BJ (cell line): Measurements from ENCODE around the gene PIGN. TPM values are rescaled to one million over a fixed set of nuclear protein-coding genes. Genes with fewer than 3 reads are reported as not detected.

Experiments
- CTCF ChIA-PET: fragments of 350-600 bp; formaldehyde crosslinking; extraction: SDS; loops from one replicate; lab custom pipeline; 2021; ENCODE audit warnings: antibody characterized with exemption, inconsistent platforms; lab: Yijun Ruan, JAX
- POLR2A ChIA-PET: fragments of 300-600 bp; sonication (Branson Sonifier 250); formaldehyde crosslinking; extraction: SDS; loops from one replicate; lab custom pipeline; 2021; ENCODE audit warnings: antibody characterized with exemption; lab: Charles Lee
- DNase-seq: peaks from one replicate; pipeline ENCODE4 v3.0.0-alpha.2; 2011; ENCODE audit warnings: low read depth
- H3K27me3 ChIP-seq: 2 replicates; pipeline ENCODE4 v1.6.0; 2011; ENCODE audit warnings: low read length; ENCODE audit not compliant: control insufficient read depth, insufficient read depth
- H3K36me3 ChIP-seq: 2 replicates; pipeline ENCODE4 v1.5.1; 2011; ENCODE audit warnings: low read length; ENCODE audit not compliant: control insufficient read depth, insufficient read depth
- H3K4me3 ChIP-seq: 2 replicates; pipeline ENCODE4 v1.5.1; 2011; ENCODE audit warnings: low read depth, mild to moderate bottlenecking, control low read depth, low read length
- CTCF ChIP-seq: IDR thresholded peaks from 2 replicates; pipeline ENCODE4 v1.5.1; 2011; ENCODE audit warnings: low read depth, mild to moderate bottlenecking, control low read depth, inconsistent platforms, low read length, moderate library complexity; ENCODE audit not compliant: insufficient read depth
- polyA plus RNA-seq: library from polyadenylated mRNA; depleted of rRNA; stranded (reverse); fragments of >200 nt; gene quantifications from 2 replicates; pipeline ENCODE4 v1.2.3, GENCODE V29; 2011

PIGN gene
- polyA plus RNA-seq, 1 experiment = 12.0 TPM

DNA sequence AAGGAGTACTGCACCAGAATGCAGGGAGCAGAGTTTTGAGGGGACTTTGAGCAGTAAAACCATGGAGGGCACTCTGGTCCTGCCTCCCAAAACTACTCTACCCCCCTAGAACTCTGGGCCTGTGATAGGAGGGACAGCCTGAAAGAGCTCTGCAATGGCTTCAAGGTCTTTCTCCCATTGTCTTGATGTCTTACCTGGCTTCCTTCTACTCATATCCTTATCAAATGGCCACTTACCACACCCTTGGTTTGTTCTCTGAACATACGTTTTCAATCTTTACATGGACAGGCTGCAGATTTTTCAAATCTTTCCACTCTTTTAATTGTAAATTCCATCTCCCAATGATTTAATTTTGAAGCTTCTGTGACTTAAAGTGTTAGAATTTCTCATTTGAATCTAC, 27.9 kb upstream of the PIGN start:
- TF ChIP-seq CTCF = no peak
- ChIA-PET POLR2A (no interaction called here), CTCF (interaction anchor here (0.6 to 1.2 kb wide), 3 partner anchors 10 to 107 kb away, joined by 3 read pairs; no protein-coding TSS in a partner anchor)
- DNase-seq = no peak
- Histone ChIP-seq H3K27me3 (no peaks in the 10 kb centered on the region), H3K36me3 (0 out of 2 replicates have a peak, but pooled peaks cover 3% of the 10 kb centered on the region), H3K4me3 (no peak overlapping the region)

GRCh38 chr18:62211325-62211828, 24.5 kb upstream of the PIGN start:
- H3K36me3 ChIP-seq = 0 out of 2 replicates have a peak, but pooled peaks cover 3% of the 10 kb centered on the region
- no peak overlapping the region for H3K4me3 ChIP-seq
- no peaks in the 10 kb centered on the region for H3K27me3 ChIP-seq
- TF ChIP-seq CTCF = no peak
- DNase-seq = no peak
- CTCF ChIA-PET = no interaction called here
- POLR2A ChIA-PET = no interaction called here

GRCh38 chr18:62210138-62210537, 23.3 kb upstream of the PIGN start:
- POLR2A ChIA-PET = no interaction called here
- H3K4me3 ChIP-seq = no peak overlapping the region
- no peak for TF ChIP-seq CTCF
- H3K36me3 ChIP-seq = 0 out of 2 replicates have a peak, but pooled peaks cover 3% of the 10 kb centered on the region
- DNase-seq = no peak
- no peaks in the 10 kb centered on the region for H3K27me3 ChIP-seq
- CTCF ChIA-PET = no interaction called here

DNA sequence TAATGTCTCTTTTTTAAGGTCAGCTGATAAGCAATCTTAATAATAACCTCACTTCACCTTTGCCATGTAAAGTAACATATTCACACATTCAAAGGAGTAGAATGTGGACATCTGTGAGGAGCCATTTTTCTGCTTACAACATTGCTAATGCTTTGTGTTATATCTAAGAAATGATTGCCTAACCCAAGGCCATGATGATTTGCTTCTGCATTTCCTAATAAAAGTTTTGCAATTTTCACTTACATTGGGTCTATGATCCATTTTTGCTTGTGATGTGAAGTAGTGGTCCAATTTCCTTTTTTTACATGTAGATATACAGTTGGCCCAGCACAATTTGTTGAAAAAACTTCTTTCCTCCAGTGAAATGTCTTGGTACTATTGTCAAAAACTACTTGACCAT, 22.2 kb upstream of the PIGN start:
- H3K36me3 ChIP-seq = 0 out of 2 replicates have a peak, but pooled peaks cover 3% of the 10 kb centered on the region
- no peak overlapping the region for H3K4me3 ChIP-seq
- H3K27me3 ChIP-seq = no peaks in the 10 kb centered on the region
- ChIA-PET CTCF (no interaction called here), POLR2A (no interaction called here)
- TF ChIP-seq CTCF = no peak
- DNase-seq = no peak

GRCh38 chr18:62206593-62206992, 19.7 kb upstream of the PIGN start:
- no peak overlapping the region for H3K4me3 ChIP-seq
- POLR2A ChIA-PET = no interaction called here
- no peak for DNase-seq
- H3K27me3 ChIP-seq = no peaks in the 10 kb centered on the region
- no peaks in the 10 kb centered on the region for H3K36me3 ChIP-seq
- TF ChIP-seq CTCF = no peak
- CTCF ChIA-PET = no interaction called here
